Ishikawa (cell line): ENCODE results near the gene DBN1.

Experiments used
- CEBPB ChIP-seq: IDR thresholded peaks from 2 replicates; pipeline ENCODE4 v1.6.1; 2012
- CREB1 ChIP-seq: IDR thresholded peaks from 2 replicates; pipeline ENCODE4 v1.6.1; 2012; ENCODE audit warnings: low read depth
- EGR1 ChIP-seq: IDR thresholded peaks from 2 replicates; pipeline ENCODE4 v1.6.1; 2012
- EP300 ChIP-seq: IDR thresholded peaks from 2 replicates; pipeline ENCODE4 v1.6.1; 2012; ENCODE audit warnings: borderline replicate concordance
- FOXM1 ChIP-seq: IDR thresholded peaks from 2 replicates; pipeline ENCODE4 v1.6.1; 2012; ENCODE audit warnings: low read depth, borderline replicate concordance
- MAX ChIP-seq: IDR thresholded peaks from 2 replicates; pipeline ENCODE4 v1.6.1; 2012
- NFIC ChIP-seq: IDR thresholded peaks from 2 replicates; pipeline ENCODE4 v1.6.1; 2012
- RAD21 ChIP-seq: IDR thresholded peaks from 2 replicates; pipeline ENCODE4 v1.6.1; 2012; ENCODE audit warnings: low read depth
- REST ChIP-seq: IDR thresholded peaks from 2 replicates; pipeline ENCODE4 v1.6.1; 2012; ENCODE audit warnings: low read depth, mild to moderate bottlenecking
- TAF1 ChIP-seq: IDR thresholded peaks from 2 replicates; pipeline ENCODE4 v1.6.1; 2012; ENCODE audit warnings: low read depth, mild to moderate bottlenecking
- TCF12 ChIP-seq: IDR thresholded peaks from 2 replicates; pipeline ENCODE4 v1.6.1; 2012; ENCODE audit warnings: low read depth
- TEAD4 ChIP-seq: IDR thresholded peaks from 2 replicates; pipeline ENCODE4 v1.6.1; 2012
- USF1 ChIP-seq: IDR thresholded peaks from 2 replicates; pipeline ENCODE4 v1.6.1; 2012
- YY1 ChIP-seq: IDR thresholded peaks from 2 replicates; pipeline ENCODE4 v1.6.1; 2012; ENCODE audit warnings: low read depth
- ZBTB7A ChIP-seq: IDR thresholded peaks from 2 replicates; pipeline ENCODE4 v1.6.1; 2012; ENCODE audit warnings: low read depth

The DBN1 gene

GRCh38 chr5:177446200-177447065 lies 27.0 kb downstream of the DBN1 start, which contains the start of gene PRR7:
Gene PRR7 (plus strand): TSS chr5:177446814. CDS start chr5:177455068, 8,254 bp downstream.
- TF ChIP-seq TCF12 (peak; percentile 11; the same call in 1 of the 2 replicates), ZBTB7A (peak; percentile 24; the same call in 1 of the 2 replicates), REST (no peak)

- TF ChIP-seq TEAD4 (no peak), RAD21 (no peak), EGR1 (no peak), REST (no peak), CREB1 (no peak), NFIC (no peak), ZBTB7A (no peak), TAF1 (no peak), MAX (no peak), TCF12 (no peak), CEBPB (no peak), FOXM1 (no peak)
These were observed 27.6 kb downstream of the DBN1 start for GRCh38 chr5:177445917-177446199.

GRCh38 chr5:177445052-177445916 lies 28.1 kb downstream of the DBN1 start:
- no peak for TF ChIP-seq EP300
- no peak for TF ChIP-seq EGR1
- TF ChIP-seq YY1, result no peak
- TF ChIP-seq REST, result no peak
- no peak for TF ChIP-seq TEAD4
- no peak for TF ChIP-seq USF1
- no peak for TF ChIP-seq MAX
- no peak for TF ChIP-seq RAD21
- no peak for TF ChIP-seq FOXM1
- TF ChIP-seq TCF12, result no peak
- TF ChIP-seq TAF1, result no peak
- TF ChIP-seq ZBTB7A, result no peak
- TF ChIP-seq CREB1, result no peak
- no peak for TF ChIP-seq CEBPB
- TF ChIP-seq NFIC, result no peak

GRCh38 chr5:177444106-177445051 lies 29.1 kb downstream of the DBN1 start:
- TF ChIP-seq ZBTB7A (no peak), TAF1 (no peak), TEAD4 (no peak), TCF12 (no peak), FOXM1 (no peak), YY1 (no peak), MAX (no peak), CEBPB (no peak), REST (no peak), NFIC (no peak), EP300 (no peak), CREB1 (no peak), RAD21 (no peak), EGR1 (no peak)
